Ovary (tissue), 3 donors: ENCODE data around the gene TXNDC12.

Experiments used
- CTCF ChIP-seq, 3 donors: fragments of 450-650 bp in 2 of 3; fragments of 200-600 bp in 1 of 3; IDR thresholded peaks; one replicate each; pipeline versions ENCODE4 v1.5.1 to v1.8.0; 2016 to 2022; ENCODE audit warnings: antibody characterized with exemption in 3 of 3, mild to moderate bottlenecking in 1 of 3
- EP300 ChIP-seq: sonication (generic); formaldehyde crosslinking; IDR thresholded peaks from one replicate; pipeline ENCODE4 v1.6.1; 2017; ENCODE audit warnings: antibody characterized with exemption
- POLR2A ChIP-seq: fragments of 450-650 bp; IDR thresholded peaks from one replicate; pipeline ENCODE4 v1.6.1; 2017; ENCODE audit warnings: antibody characterized with exemption, mild to moderate bottlenecking, moderate library complexity
- donor health status: DM: no; HTN: no; CAD: no.

GRCh38 chr1:52080014-52080415, 25.0 kb upstream of the TXNDC12 start:
- no peak for TF ChIP-seq CTCF (IDR thresholded peaks at IDR 0.05)
- no peak for TF ChIP-seq POLR2A
- no peak for TF ChIP-seq EP300
